Right cardiac atrium (tissue), 5 donors: Measurements from ENCODE around the gene CCDC141. TPM values are rescaled to one million over a fixed set of nuclear protein-coding genes. Genes with fewer than 3 reads are reported as not detected.
A peak's percentile ranks its signal among the peaks of the same experiment; 100 is the strongest.
"Not testable (repeated sequence)": the region's sequence is repeated elsewhere in the genome, so short reads cannot be mapped to it uniquely, and the experiment has no call there.

Experiments used
- ATAC-seq, 2 donors: fragments of 200-7000 bp; cut with Tn5 transposase; one replicate each; pipeline versions ENCODE4 v1.8.0 to v1.9.1; 2020; ENCODE audit warnings: moderate library complexity in 2 of 2, mild to moderate bottlenecking in 1 of 2
- DNase-seq, 3 donors: peaks; one replicate each; pipeline ENCODE4 v3.0.0-alpha.2; 2020
- H3K27ac ChIP-seq: one replicate; pipeline ENCODE4 v1.5.1; 2013; ENCODE audit warnings: mild to moderate bottlenecking, low read length, control low read depth, moderate library complexity
- H3K27me3 ChIP-seq: one replicate; pipeline ENCODE4 v1.6.1; 2013; ENCODE audit not compliant: control insufficient read depth, insufficient read depth
- H3K4me1 ChIP-seq: one replicate; pipeline ENCODE4 v1.6.1; 2013; ENCODE audit warnings: low read length; ENCODE audit not compliant: control insufficient read depth, insufficient read depth
- H3K4me3 ChIP-seq: one replicate; pipeline ENCODE4 v1.5.1; 2013; ENCODE audit warnings: low read length, control low read depth
- H3K9me3 ChIP-seq: one replicate; pipeline ENCODE4 v1.6.1; 2013; ENCODE audit warnings: low read length; ENCODE audit not compliant: control insufficient read depth
- WGBS: extraction: QIAGEN DNeasy Blood & Tissue Kit; methylation state at CpG from one replicate; pipeline ENCODE4 v1.1.7; 2013; 5-methylcytosine and 5-hydroxymethylcytosine counted together
- intact Hi-C, 4 donors: fragments of 100-400 bp; cut with DNase I; formaldehyde crosslinking; loops; one replicate each; pipeline versions ENCODE4 v1.11.0 to v1.14.0; 2022 to 2023
- long read RNA-seq, 4 donors: library from polyadenylated mRNA; unstranded; transcript quantifications; one replicate each; pipeline ENCODE4 v2.0.0, GENCODE V29; 2020 to 2021
- polyA plus RNA-seq: library from polyadenylated mRNA; stranded (reverse); fragments of 200-250 nt; gene quantifications from one replicate; pipeline ENCODE4 v1.2.3, GENCODE V29; 2013
- total RNA-seq, 4 donors: library from RNA; stranded (reverse); fragmentation: NEBNext Ultra II Directional; extraction: Animal tissue kit (Norgen Biotek cat#: 25700); gene quantifications; one replicate each; pipeline ENCODE4 v1.2.1, GENCODE V29; 2021
- donor health status: healthy with polysubstance abuse.
- donor health status: DM: no; HTN: yes; CAD: no.
- donor health status: DM: no; HTN: no; CAD: no.
- donor health status: DM: no; HTN: yes; CAD: no; lungs with severe emphysema.
- donor health status: DM: yes; HTN: yes; CAD: no.

CCDC141 gene, protein sequence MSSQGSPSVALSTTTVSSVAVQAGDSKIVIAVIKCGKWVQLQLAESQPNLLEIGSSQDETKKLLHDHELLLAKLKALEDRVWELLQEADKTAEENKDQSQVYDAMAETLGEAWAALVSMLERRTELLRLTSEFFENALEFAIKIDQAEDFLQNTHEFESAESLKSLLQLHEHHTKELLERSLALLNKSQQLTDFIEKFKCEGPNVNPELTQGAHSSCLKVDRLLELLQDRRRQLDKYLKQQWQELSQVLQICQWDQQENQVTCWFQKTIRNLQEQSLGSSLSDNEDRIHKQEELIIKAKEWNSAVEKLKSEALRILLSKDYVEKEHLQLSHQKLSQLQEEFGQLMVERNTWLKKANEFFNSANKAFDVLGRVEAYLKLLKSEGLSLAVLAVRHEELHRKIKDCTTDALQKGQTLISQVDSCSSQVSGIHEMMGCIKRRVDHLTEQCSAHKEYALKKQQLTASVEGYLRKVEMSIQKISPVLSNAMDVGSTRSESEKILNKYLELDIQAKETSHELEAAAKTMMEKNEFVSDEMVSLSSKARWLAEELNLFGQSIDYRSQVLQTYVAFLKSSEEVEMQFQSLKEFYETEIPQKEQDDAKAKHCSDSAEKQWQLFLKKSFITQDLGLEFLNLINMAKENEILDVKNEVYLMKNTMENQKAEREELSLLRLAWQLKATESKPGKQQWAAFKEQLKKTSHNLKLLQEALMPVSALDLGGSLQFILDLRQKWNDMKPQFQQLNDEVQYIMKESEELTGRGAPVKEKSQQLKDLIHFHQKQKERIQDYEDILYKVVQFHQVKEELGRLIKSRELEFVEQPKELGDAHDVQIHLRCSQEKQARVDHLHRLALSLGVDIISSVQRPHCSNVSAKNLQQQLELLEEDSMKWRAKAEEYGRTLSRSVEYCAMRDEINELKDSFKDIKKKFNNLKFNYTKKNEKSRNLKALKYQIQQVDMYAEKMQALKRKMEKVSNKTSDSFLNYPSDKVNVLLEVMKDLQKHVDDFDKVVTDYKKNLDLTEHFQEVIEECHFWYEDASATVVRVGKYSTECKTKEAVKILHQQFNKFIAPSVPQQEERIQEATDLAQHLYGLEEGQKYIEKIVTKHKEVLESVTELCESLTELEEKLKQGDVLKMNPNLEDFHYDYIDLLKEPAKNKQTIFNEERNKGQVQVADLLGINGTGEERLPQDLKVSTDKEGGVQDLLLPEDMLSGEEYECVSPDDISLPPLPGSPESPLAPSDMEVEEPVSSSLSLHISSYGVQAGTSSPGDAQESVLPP (N-terminal part only)
- 100 to 1,000 TPM in 1 of 4 donors, 10 to 100 TPM in 3; 67.5 to 128 (median 80.2) TPM for total RNA-seq
- polyA plus RNA-seq: 18.1 TPM
- long read RNA-seq, donor 1, partial matches to known transcripts: 38 of 49 reads
- long read RNA-seq, donor 1, other reads (novel, unspliced or antisense): 11 of 49 reads
- long read RNA-seq, donor 2, partial matches to known transcripts: 6 of 8 reads
- long read RNA-seq, donor 2, other reads (novel, unspliced or antisense): 2 of 8 reads
- long read RNA-seq, donor 3, full-length matches to known transcripts: 9 of 277 reads
- long read RNA-seq, donor 3, partial matches to known transcripts: 247 of 277 reads
- long read RNA-seq, donor 3, other reads (novel, unspliced or antisense): 21 of 277 reads
- long read RNA-seq, donor 4, partial matches to known transcripts: 8 of 14 reads
- long read RNA-seq, donor 4, other reads (novel, unspliced or antisense): 6 of 14 reads

DNA sequence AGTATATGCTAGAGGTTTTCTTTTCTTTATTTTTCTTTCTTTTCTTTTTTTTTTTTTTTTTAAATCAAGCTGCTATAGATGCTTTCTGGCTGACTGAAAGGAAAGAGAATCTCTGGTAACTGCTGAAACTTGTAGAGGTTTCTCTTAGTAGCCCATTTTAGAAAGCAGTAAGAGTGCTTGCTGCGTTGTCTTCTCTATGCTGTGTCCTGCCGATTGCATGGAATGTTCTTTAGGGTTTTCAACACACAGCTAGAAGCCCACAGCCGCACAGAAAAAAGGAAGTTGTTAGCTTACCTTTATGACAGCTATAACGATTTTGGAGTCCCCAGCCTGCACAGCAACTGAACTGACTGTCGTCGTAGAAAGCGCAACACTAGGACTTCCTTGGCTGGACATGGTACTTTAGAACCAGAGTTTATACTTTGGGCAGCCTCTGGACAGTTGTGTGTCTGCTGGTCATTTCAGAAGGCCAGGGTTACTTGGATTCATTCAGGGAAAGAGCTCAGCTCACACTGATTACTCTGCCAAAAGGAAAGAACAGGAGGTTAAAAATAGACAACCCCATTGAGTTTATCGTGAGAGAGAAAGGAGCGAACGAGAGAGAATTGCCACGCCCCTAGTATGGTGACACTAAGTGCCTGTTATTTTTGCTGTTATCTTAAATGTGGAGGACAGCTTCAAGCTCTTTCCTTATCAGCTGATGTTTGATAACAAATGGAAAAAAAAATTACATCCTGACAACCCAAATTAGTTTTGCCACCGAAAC lies at the start of gene CCDC141:
Gene CCDC141 (minus strand): TSS at position 592 of the 766 bp plus-strand sequence. CDS start 196 bp downstream, at position 396.
- H3K9me3 ChIP-seq: no peaks in the 10 kb centered on the region
- peaks cover 4% of the 10 kb centered on the region for H3K4me1 ChIP-seq
- intact Hi-C loops: no loop called here
- ATAC-seq (peak; percentile 97), DNase-seq (peak in 2 of 3 donors; percentile 19 to 45)
- peak within 1 kb of the TSS; percentile 54 for H3K4me3 ChIP-seq
- peak within 1 kb of the TSS; percentile 94 for H3K27ac ChIP-seq
- 6% methylated on average over 12 of the region's 12 CpGs for WGBS
- H3K27me3 ChIP-seq: no peaks in the 10 kb centered on the region

DNA sequence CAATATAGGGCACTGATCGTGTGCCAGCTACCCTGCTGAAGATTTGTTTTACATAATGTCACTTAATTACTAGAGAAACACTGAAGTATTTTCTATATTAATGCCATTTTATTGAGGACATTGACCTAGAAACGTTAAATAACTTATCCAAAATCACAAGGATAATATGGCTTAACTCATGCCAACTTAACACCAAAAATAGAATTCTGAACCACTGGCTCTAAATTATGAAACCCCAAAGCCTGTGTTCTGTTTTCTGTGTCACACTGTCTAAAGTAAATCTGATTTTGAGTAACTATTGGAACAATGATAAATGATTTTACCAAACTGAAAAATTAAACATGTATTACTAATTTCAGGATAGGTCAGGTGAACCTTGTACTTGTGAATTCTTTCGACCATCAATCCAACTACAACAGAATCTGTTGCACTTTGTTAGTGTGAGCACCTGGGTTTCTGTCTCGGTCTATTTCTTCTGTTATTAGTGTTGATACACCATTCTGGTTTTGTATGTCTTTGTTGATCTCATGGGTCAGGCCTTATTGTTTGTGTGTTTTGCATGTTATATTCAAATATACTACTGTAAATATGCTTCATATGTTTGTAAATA lies 48.2 kb upstream of the CCDC141 start:
- no peak for ATAC-seq
- no peaks in the 10 kb centered on the region for H3K27me3 ChIP-seq
- DNase-seq: no peak
- WGBS: 79% methylated on average over 4 of the region's 4 CpGs
- H3K4me3 ChIP-seq: no peak overlapping the region
- H3K27ac ChIP-seq: no peak overlapping the region
- intact Hi-C loops: no loop called here
- no peaks in the 10 kb centered on the region for H3K4me1 ChIP-seq
- H3K9me3 ChIP-seq: no peaks in the 10 kb centered on the region

DNA sequence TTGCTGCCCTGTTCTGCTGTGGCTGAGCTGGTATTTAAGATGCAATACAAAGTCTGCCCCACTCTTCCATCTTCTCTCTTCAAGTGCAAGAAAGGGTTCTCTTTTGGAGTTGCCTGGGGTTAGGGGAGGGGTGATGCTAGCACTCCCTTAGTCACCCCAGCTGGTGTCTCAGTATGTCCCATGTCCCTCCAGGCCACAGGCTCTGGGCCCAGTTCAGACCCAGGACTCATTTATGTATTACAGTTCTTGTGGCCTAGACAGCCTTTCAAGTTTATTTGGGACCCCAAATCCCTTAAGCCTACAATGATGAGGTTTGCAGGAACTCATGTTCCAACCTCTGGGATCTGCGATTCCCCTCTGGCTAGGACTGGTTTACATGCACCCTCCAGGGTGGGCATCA lies 47.2 kb upstream of the CCDC141 start:
- H3K4me1 ChIP-seq: no peaks in the 10 kb centered on the region
- no peak for DNase-seq
- H3K4me3 ChIP-seq: no peak overlapping the region
- ATAC-seq: no peak
- no peaks in the 10 kb centered on the region for H3K27me3 ChIP-seq
- WGBS: 98% methylated on average over 1 of the region's 1 CpG
- H3K27ac ChIP-seq: no peak overlapping the region
- no peaks in the 10 kb centered on the region for H3K9me3 ChIP-seq
- intact Hi-C loops: no loop called here

DNA sequence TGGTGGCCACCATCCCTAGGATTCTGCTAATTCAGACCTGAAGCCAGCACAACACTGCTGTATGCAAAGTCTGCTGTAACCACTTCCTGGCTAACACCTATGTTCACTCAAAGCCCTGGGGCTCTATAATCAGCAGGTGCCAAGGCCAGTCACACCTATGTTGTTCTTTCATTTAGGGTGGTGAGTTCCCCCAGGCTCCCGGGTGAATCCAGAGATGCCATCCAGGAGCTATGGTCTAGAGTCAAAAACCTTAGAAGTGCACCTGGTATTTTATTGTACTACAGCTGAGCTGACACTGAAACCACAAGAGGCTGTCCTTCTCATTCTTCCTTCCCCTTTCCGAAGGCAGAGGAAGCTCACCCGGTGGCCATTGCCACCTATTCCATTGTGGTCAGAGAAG lies 46.2 kb upstream of the CCDC141 start:
- no peak overlapping the region for H3K4me3 ChIP-seq
- ATAC-seq (no peak), DNase-seq (no peak)
- no peak overlapping the region for H3K27ac ChIP-seq
- H3K9me3 ChIP-seq: no peaks in the 10 kb centered on the region
- no peaks in the 10 kb centered on the region for H3K27me3 ChIP-seq
- intact Hi-C loops: no loop called here
- no peaks in the 10 kb centered on the region for H3K4me1 ChIP-seq
- 81% methylated on average over 3 of the region's 3 CpGs for WGBS

DNA sequence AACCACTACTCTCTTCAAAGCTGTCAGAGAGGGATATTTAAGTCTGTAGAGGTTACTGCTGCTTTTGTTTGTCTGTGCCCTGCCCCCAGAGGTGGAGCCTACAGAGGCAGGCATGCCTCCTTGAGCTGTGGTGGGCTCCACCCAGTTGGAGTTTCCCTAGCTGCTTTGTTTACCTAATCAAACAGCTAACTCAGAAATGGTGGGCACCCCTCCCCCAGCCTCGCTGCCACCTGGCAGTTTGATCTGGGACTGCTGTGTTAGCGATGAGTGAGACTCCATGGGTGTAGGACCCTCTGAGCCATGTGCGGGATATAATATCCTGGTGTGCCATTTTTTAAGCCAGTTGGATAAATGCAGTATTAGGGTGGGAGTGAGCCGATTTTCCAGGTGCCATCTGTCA lies 43.0 kb upstream of the CCDC141 start:
- intact Hi-C loops, H3K4me1 ChIP-seq, DNase-seq, H3K27ac ChIP-seq, H3K27me3 ChIP-seq, ATAC-seq, H3K9me3 ChIP-seq, H3K4me3 ChIP-seq: not testable (repeated sequence)
- WGBS: 95% methylated on average over 4 of the region's 4 CpGs

DNA sequence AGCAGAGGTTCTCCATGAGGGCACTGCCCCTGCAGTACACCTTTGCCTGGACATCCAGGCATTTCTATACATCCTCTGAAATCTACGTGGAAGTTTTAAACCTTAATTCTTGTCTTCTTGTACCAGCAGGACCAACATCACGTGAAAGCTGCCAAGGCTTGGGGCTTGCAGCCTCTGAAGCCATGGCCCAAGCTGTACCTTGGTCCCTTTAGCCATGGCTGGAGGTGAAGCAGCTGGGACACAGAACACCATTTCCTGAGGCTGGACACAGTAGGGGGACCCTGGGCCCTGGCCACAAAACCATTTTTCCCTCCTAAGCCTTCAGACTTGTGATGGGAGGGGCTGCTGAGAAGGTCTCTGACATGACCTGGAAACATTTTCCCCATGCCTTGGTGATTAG lies 32.8 kb upstream of the CCDC141 start:
- 93% methylated on average over 2 of the region's 2 CpGs for WGBS
- Histone ChIP-seq H3K9me3 (no peaks in the 10 kb centered on the region), H3K27ac (no peak overlapping the region), H3K4me1 (no peaks in the 10 kb centered on the region), H3K27me3 (no peaks in the 10 kb centered on the region), H3K4me3 (no peak overlapping the region)
- no peak for DNase-seq
- intact Hi-C loops: no loop called here
- ATAC-seq: no peak

DNA sequence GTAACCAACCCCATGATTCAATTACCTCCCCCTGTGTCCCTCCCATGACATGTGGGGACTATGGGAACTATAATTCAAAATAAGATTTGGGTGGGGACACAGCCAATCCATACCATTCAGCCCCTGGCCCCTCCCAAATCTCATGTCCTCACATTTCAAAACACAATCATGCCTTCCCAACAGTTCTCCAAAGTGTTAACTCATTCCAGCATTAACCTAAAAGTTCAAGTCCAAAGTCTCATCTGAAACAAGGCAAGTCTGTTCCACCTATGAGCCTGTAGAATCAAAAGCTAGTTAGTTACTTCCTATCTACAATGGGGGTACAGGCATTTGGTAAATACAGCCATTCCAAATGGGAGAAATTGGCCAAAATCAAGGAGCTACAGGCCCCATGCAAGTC lies 32.0 kb upstream of the CCDC141 start:
- Histone ChIP-seq H3K4me1 (no peaks in the 10 kb centered on the region), H3K27ac (no peak overlapping the region), H3K4me3 (no peak overlapping the region), H3K27me3 (no peaks in the 10 kb centered on the region), H3K9me3 (no peaks in the 10 kb centered on the region)
- intact Hi-C loops: no loop called here
- ATAC-seq: no peak
- no peak for DNase-seq

DNA sequence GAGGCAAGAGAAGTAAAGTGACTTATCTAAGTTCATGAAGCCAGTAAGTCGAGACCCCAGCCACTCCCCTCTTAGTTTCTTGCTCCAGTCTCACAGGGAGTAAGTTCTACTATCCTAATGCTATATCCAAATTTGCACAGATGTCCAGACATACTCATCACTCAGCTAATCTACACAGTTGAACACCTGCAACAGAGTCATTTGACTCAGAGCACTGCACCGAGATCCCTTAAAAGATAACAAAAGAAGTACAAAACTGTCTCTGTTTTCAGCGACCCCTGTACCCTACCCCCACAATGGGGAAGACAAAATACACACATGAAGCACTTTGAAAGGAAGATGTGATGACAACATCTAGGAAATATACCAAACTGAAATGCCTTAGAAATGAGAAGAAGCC lies 22.6 kb upstream of the CCDC141 start:
- intact Hi-C loops: no loop called here
- ATAC-seq: no peak
- Histone ChIP-seq H3K27me3 (no peaks in the 10 kb centered on the region), H3K4me1 (no peaks in the 10 kb centered on the region), H3K4me3 (no peak overlapping the region), H3K27ac (no peak overlapping the region), H3K9me3 (no peaks in the 10 kb centered on the region)
- DNase-seq: no peak
- WGBS: 71% methylated on average over 3 of the region's 3 CpGs

DNA sequence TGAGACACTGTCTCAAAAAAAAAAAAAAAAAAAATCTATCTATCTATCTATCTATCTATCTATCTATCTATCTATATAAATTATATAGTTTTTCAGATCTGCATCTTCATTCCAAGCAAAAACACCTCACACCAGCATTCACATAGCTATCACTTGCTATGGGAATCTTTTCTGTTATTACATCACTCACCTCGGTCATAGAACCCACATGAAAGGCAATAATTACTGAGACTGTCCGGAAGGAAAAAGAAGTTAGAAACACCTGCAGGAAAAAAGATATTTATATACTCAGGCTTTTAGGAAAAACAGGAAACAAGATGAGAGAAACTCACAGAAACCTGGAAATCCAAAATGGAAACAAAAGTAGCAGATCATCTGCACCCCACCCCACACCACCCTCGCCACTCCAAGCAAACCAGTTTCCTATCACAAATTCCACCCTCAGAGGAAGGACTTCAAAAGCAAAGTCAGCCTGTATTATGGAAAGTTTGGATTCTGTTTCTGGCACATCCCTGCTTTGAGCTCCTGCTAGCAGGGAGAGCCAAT lies 21.9 kb upstream of the CCDC141 start:
- ATAC-seq (peak in 1 of 2 donors; percentile 43), DNase-seq (no peak)
- Histone ChIP-seq H3K27me3 (no peaks in the 10 kb centered on the region), H3K4me1 (no peaks in the 10 kb centered on the region), H3K27ac (no peak overlapping the region), H3K9me3 (no peaks in the 10 kb centered on the region), H3K4me3 (no peak overlapping the region)
- intact Hi-C loops: no loop called here
- WGBS: 70% methylated on average over 3 of the region's 3 CpGs
